OCI-LY1 (cell line): ENCODE measurements around the gene EPHB2.

Experiments
- H2AFZ ChIP-seq: fragments of 200-600 bp; sonication (generic), shearing (Covaris generic); 2 replicates; pipeline ENCODE4 v1.6.0; 2014; ENCODE audit warnings: antibody characterized with exemption, mild to moderate bottlenecking, low read length
- H3F3A ChIP-seq: fragments of 200-600 bp; sonication (generic), shearing (Covaris generic); 2 replicates; pipeline ENCODE4 v1.6.0; 2014; ENCODE audit warnings: mild to moderate bottlenecking, antibody characterized with exemption, low read length, moderate library complexity; ENCODE audit not compliant: insufficient read depth
- H3K27ac ChIP-seq: fragments of 200-600 bp; sonication (generic); 2 replicates; pipeline ENCODE4 v1.5.1; 2014; ENCODE audit warnings: low read length, mixed run types, mild to moderate bottlenecking, low read depth; ENCODE audit not compliant: poor library complexity, severe bottlenecking
- H3K27me3 ChIP-seq: fragments of 200-600 bp; sonication (generic); 2 replicates; pipeline ENCODE4 v1.6.0; 2014; ENCODE audit warnings: antibody characterized with exemption, mild to moderate bottlenecking, low read length, moderate library complexity; ENCODE audit not compliant: insufficient read depth
- H3K36me3 ChIP-seq: fragments of 200-600 bp; sonication (generic); 2 replicates; pipeline ENCODE4 v1.6.1; 2014; ENCODE audit warnings: mild to moderate bottlenecking, antibody characterized with exemption, low read length, moderate library complexity, mixed read lengths; ENCODE audit not compliant: insufficient read depth
- H3K4me1 ChIP-seq: fragments of 200-600 bp; sonication (generic); 2 replicates; pipeline ENCODE4 v1.5.1; 2014; ENCODE audit warnings: mild to moderate bottlenecking, low read length, moderate library complexity; ENCODE audit not compliant: insufficient read depth, severe bottlenecking
- H3K4me2 ChIP-seq: fragments of 200-600 bp; sonication (generic), shearing (Covaris generic); 2 replicates; pipeline ENCODE4 v1.6.1; 2014; ENCODE audit warnings: low read length
- H3K4me3 ChIP-seq: fragments of 200-600 bp; sonication (generic); 2 replicates; pipeline ENCODE4 v1.5.1; 2014; ENCODE audit warnings: low read length, low read depth, mild to moderate bottlenecking, mixed read lengths; ENCODE audit not compliant: poor library complexity, severe bottlenecking
- H3K79me2 ChIP-seq: fragments of 200-600 bp; shearing (Covaris generic); 2 replicates; pipeline ENCODE4 v1.6.1; 2016; ENCODE audit warnings: mixed run types, low read length, mixed read lengths; ENCODE audit not compliant: insufficient read depth
- H3K9ac ChIP-seq: fragments of 200-600 bp; sonication (generic), shearing (Covaris generic); 2 replicates; pipeline ENCODE4 v1.6.1; 2014; ENCODE audit warnings: mild to moderate bottlenecking, low read length, mixed read lengths
- H3K9me2 ChIP-seq: fragments of 200-600 bp; sonication (generic), shearing (Covaris generic); 2 replicates; pipeline ENCODE4 v1.6.1; 2014; ENCODE audit warnings: low read depth, mild to moderate bottlenecking, low read length, mixed read lengths
- H3K9me3 ChIP-seq: fragments of 200-600 bp; shearing (Covaris generic); 2 replicates; pipeline ENCODE4 v1.6.1; 2014; ENCODE audit warnings: low read length, mixed read lengths
- H4K20me1 ChIP-seq: fragments of 200-600 bp; sonication (generic), shearing (Covaris generic); 2 replicates; pipeline ENCODE4 v1.6.0; 2016; ENCODE audit warnings: mild to moderate bottlenecking, low read length; ENCODE audit not compliant: insufficient read depth
- EZH2 ChIP-seq: fragments of 200-600 bp; sonication (generic), shearing (Covaris generic); IDR thresholded peaks from 2 replicates; pipeline ENCODE4 v1.8.0; 2017; ENCODE audit warnings: borderline replicate concordance, mixed run types, mild to moderate bottlenecking, antibody characterized with exemption, low read length, moderate library complexity, mixed read lengths
- TF ChIP-seq, protein P1 (sequence below): fragments of 200-600 bp; sonication (generic), shearing (Covaris generic); IDR thresholded peaks from 2 replicates; pipeline ENCODE4 v1.5.1; 2017; ENCODE audit warnings: mild to moderate bottlenecking, antibody characterized with exemption, low read length, moderate library complexity, mixed read lengths

EPHB2 gene

GRCh38 chr1:22769932-22770331 lies 59.3 kb downstream of the EPHB2 start:
- Histone ChIP-seq H3K9me3 (no peaks in the 10 kb centered on the region), H3K36me3 (no peaks in the 10 kb centered on the region), H3K9me2 (no peaks in the 10 kb centered on the region), H3K4me3 (no peak overlapping the region), H3K79me2 (no peaks in the 10 kb centered on the region), H3K9ac (no peak overlapping the region), H3K4me2 (no peak overlapping the region), H3F3A (no peaks in the 10 kb centered on the region), H3K27ac (no peak overlapping the region), H3K27me3 (0 out of 2 replicates have a peak, but pooled peaks cover 3% of the 10 kb centered on the region), H3K4me1 (no peaks in the 10 kb centered on the region), H2AFZ (no peak overlapping the region), H4K20me1 (no peaks in the 10 kb centered on the region)
- TF ChIP-seq, protein P1, sequence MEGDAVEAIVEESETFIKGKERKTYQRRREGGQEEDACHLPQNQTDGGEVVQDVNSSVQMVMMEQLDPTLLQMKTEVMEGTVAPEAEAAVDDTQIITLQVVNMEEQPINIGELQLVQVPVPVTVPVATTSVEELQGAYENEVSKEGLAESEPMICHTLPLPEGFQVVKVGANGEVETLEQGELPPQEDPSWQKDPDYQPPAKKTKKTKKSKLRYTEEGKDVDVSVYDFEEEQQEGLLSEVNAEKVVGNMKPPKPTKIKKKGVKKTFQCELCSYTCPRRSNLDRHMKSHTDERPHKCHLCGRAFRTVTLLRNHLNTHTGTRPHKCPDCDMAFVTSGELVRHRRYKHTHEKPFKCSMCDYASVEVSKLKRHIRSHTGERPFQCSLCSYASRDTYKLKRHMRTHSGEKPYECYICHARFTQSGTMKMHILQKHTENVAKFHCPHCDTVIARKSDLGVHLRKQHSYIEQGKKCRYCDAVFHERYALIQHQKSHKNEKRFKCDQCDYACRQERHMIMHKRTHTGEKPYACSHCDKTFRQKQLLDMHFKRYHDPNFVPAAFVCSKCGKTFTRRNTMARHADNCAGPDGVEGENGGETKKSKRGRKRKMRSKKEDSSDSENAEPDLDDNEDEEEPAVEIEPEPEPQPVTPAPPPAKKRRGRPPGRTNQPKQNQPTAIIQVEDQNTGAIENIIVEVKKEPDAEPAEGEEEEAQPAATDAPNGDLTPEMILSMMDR = no peak
- TF ChIP-seq EZH2 = no peak

GRCh38 chr1:22772014-22772413 lies 61.4 kb downstream of the EPHB2 start:
- H3K79me2 ChIP-seq = no peaks in the 10 kb centered on the region
- H3K27me3 ChIP-seq = no peaks in the 10 kb centered on the region
- no peaks in the 10 kb centered on the region for H3K9me3 ChIP-seq
- no peaks in the 10 kb centered on the region for H3F3A ChIP-seq
- H3K9me2 ChIP-seq = no peaks in the 10 kb centered on the region
- H3K27ac ChIP-seq = no peak overlapping the region
- H3K9ac ChIP-seq = no peak overlapping the region
- H3K4me3 ChIP-seq = no peak overlapping the region
- H3K36me3 ChIP-seq = no peaks in the 10 kb centered on the region
- H3K4me2 ChIP-seq = no peak overlapping the region
- H3K4me1 ChIP-seq = no peaks in the 10 kb centered on the region
- H4K20me1 ChIP-seq = no peaks in the 10 kb centered on the region
- no peak overlapping the region for H2AFZ ChIP-seq
- no peak for TF ChIP-seq EZH2
- TF ChIP-seq, protein P1 = no peak

- H3K4me3 ChIP-seq = no peak overlapping the region
- no peaks in the 10 kb centered on the region for H3F3A ChIP-seq
- no peak overlapping the region for H3K4me2 ChIP-seq
- no peak overlapping the region for H3K27ac ChIP-seq
- TF ChIP-seq EZH2 = no peak
- TF ChIP-seq, protein P1 = no peak
- H4K20me1 ChIP-seq = no peaks in the 10 kb centered on the region
- no peaks in the 10 kb centered on the region for H3K27me3 ChIP-seq
- no peaks in the 10 kb centered on the region for H3K9me3 ChIP-seq
- H3K79me2 ChIP-seq = no peaks in the 10 kb centered on the region
- no peaks in the 10 kb centered on the region for H3K9me2 ChIP-seq
- no peaks in the 10 kb centered on the region for H3K36me3 ChIP-seq
- no peaks in the 10 kb centered on the region for H3K4me1 ChIP-seq
- no peak overlapping the region for H3K9ac ChIP-seq
- H2AFZ ChIP-seq = no peak overlapping the region
Observed at GRCh38 chr1:22773981-22774832, 63.6 kb downstream of the EPHB2 start.
